GM19240 (cell line): Measurements from ENCODE around the gene ZNF319.

Experiments used
- DNase-seq: peaks from one replicate; pipeline ENCODE4 v3.0.0; 2011; ENCODE audit warnings: low spot score; ENCODE audit not compliant: insufficient read length

ZNF319 gene

GRCh38 chr16:57999971-58000705 is at the start of gene ZNF319:
TSS of gene ZNF319 (minus strand) at chr16:58000672. CDS start at chr16:57998265, 2,407 bp downstream.
- DNase-seq: peak; percentile 41

GRCh38 chr16:58049232-58050185 is 49.0 kb upstream of the ZNF319 start:
- no peak for DNase-seq

- no peak for DNase-seq
Measured at GRCh38 chr16:58048494-58049231, 48.2 kb upstream of the ZNF319 start.

- DNase-seq: no peak
Measured at GRCh38 chr16:58047557-58048348, 47.3 kb upstream of the ZNF319 start.

- DNase-seq: no peak
Measured at GRCh38 chr16:58046936-58047335, 46.5 kb upstream of the ZNF319 start.

GRCh38 chr16:58046054-58046881 is 45.8 kb upstream of the ZNF319 start:
- no peak for DNase-seq

GRCh38 chr16:58045096-58045495 is 44.6 kb upstream of the ZNF319 start:
- no peak for DNase-seq

- no peak for DNase-seq
Measured at GRCh38 chr16:58044266-58045019, 44.0 kb upstream of the ZNF319 start.

GRCh38 chr16:58043571-58044155 is 43.2 kb upstream of the ZNF319 start:
- no peak for DNase-seq

- no peak for DNase-seq
Measured at GRCh38 chr16:58042886-58043515, 42.5 kb upstream of the ZNF319 start.

GRCh38 chr16:58042001-58042885 is 41.8 kb upstream of the ZNF319 start:
- DNase-seq: no peak

- no peak for DNase-seq
Measured at GRCh38 chr16:58041628-58041955, 41.1 kb upstream of the ZNF319 start.

- no peak for DNase-seq
Measured at GRCh38 chr16:58040945-58041627, 40.6 kb upstream of the ZNF319 start.

GRCh38 chr16:58040496-58040846 is 40.0 kb upstream of the ZNF319 start:
- DNase-seq: no peak

- no peak for DNase-seq
Measured at GRCh38 chr16:58039829-58040495, 39.5 kb upstream of the ZNF319 start.

GRCh38 chr16:58038219-58038641 is 37.8 kb upstream of the ZNF319 start:
- no peak for DNase-seq
